ENCODE data around the gene MLPH.

MLPH gene

GRCh38 chr2:237601453-237602116 lies 114.5 kb downstream of the MLPH start:
- in situ Hi-C loops (cut with HindIII; ENCODE audit: low pct_unique_long_range_greater_than_20kb, low sequenced_read_pairs): no loop called here
- no peak for TF ChIP-seq JUND (IDR thresholded peaks at IDR 0.05; ENCODE audit: low read depth)
- no peak for DNase-seq (ENCODE audit: low read depth in 1 of 2, low spot score in 1 of 2)

GRCh38 chr2:237602409-237602808 lies 115.4 kb downstream of the MLPH start:
- TF ChIP-seq JUND (IDR thresholded peaks at IDR 0.05; ENCODE audit: low read depth): no peak
- in situ Hi-C loops (cut with HindIII; ENCODE audit: low pct_unique_long_range_greater_than_20kb, low sequenced_read_pairs): no loop called here
- no peak for DNase-seq (ENCODE audit: low read depth in 1 of 2, low spot score in 1 of 2)

DNA sequence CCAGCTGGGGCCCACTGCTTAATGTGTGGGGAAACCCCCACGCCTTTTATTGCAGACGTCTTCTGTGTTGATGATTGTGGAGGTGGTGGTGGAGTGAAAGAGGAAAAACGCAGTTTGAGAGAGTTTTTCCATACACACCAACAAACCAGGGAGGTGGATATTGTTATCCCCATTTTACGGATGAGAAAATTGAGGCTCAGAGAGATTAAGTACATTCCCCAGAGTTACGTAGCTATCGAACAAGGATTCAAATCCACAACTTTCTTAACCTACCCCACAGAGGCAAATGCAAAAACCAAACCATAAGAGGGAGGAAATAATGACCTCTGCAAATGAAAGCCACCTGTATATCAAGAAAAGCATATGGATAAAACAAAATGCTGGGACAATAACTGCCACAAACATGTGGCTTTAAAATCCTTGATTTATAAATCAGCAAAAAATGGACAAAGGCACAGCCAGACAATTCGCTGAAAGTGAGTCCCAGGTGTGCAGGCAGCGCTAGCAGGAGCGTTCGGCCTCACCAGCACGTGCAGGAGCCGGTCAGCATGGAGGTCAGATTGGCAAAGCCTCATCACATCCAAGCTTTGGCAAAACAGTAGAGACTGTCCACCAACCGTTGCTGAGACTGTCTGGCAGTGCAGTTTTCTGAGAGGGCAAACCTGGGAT lies 116.1 kb downstream of the MLPH start:
- DNase-seq (ENCODE audit: low read depth in 1 of 2, low spot score in 1 of 2): no peak
- in situ Hi-C loops (cut with HindIII; ENCODE audit: low pct_unique_long_range_greater_than_20kb, low sequenced_read_pairs): no loop called here
- no peak for TF ChIP-seq JUND (IDR thresholded peaks at IDR 0.05; ENCODE audit: low read depth)

- DNase-seq (ENCODE audit: low read depth in 1 of 2, low spot score in 1 of 2): no peak
- TF ChIP-seq JUND (IDR thresholded peaks at IDR 0.05; ENCODE audit: low read depth): no peak
- in situ Hi-C loops (cut with HindIII; ENCODE audit: low pct_unique_long_range_greater_than_20kb, low sequenced_read_pairs): no loop called here
Measured at GRCh38 chr2:237603718-237604362, 116.8 kb downstream of the MLPH start.

- in situ Hi-C loops (cut with HindIII; ENCODE audit: low pct_unique_long_range_greater_than_20kb, low sequenced_read_pairs): no loop called here
- no peak for DNase-seq (ENCODE audit: low read depth in 1 of 2, low spot score in 1 of 2)
- TF ChIP-seq JUND (IDR thresholded peaks at IDR 0.05; ENCODE audit: low read depth): no peak
Measured at GRCh38 chr2:237604391-237604790, 117.3 kb downstream of the MLPH start.
